Measurements from ENCODE around the gene FARP2. TPM values are rescaled to one million over a fixed set of nuclear protein-coding genes. Genes with fewer than 3 reads are reported as not detected.
"Not testable (repeated sequence)": the region's sequence is repeated elsewhere in the genome, so short reads cannot be mapped to it uniquely, and the experiment has no call there.

FARP2 gene
- total and polyA plus RNA-seq, 2 experiments from 2014 or later = 16.0 to 22.6 TPM

DNA sequence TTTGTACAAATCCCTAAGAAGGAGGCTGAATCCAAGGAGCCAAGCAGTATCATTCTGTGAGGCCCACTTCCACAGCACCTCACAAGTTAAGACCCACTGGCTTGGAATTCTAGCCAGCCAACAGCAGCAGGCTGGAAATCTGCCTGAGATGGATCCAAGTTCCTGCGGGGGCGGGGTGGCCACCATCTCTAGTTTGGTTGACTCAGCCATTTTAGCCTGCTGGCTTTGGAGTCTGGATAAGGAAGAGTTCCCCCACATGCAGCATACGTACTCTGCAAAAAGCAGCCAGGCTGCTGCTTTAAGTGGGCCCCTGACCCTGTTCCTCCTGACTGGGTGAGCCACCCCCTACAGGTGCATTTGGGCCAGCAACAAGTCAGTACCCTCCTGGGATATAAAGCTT lies 65.2 kb downstream of the FARP2 start (continued):
- TF ChIP-seq, protein P1, sequence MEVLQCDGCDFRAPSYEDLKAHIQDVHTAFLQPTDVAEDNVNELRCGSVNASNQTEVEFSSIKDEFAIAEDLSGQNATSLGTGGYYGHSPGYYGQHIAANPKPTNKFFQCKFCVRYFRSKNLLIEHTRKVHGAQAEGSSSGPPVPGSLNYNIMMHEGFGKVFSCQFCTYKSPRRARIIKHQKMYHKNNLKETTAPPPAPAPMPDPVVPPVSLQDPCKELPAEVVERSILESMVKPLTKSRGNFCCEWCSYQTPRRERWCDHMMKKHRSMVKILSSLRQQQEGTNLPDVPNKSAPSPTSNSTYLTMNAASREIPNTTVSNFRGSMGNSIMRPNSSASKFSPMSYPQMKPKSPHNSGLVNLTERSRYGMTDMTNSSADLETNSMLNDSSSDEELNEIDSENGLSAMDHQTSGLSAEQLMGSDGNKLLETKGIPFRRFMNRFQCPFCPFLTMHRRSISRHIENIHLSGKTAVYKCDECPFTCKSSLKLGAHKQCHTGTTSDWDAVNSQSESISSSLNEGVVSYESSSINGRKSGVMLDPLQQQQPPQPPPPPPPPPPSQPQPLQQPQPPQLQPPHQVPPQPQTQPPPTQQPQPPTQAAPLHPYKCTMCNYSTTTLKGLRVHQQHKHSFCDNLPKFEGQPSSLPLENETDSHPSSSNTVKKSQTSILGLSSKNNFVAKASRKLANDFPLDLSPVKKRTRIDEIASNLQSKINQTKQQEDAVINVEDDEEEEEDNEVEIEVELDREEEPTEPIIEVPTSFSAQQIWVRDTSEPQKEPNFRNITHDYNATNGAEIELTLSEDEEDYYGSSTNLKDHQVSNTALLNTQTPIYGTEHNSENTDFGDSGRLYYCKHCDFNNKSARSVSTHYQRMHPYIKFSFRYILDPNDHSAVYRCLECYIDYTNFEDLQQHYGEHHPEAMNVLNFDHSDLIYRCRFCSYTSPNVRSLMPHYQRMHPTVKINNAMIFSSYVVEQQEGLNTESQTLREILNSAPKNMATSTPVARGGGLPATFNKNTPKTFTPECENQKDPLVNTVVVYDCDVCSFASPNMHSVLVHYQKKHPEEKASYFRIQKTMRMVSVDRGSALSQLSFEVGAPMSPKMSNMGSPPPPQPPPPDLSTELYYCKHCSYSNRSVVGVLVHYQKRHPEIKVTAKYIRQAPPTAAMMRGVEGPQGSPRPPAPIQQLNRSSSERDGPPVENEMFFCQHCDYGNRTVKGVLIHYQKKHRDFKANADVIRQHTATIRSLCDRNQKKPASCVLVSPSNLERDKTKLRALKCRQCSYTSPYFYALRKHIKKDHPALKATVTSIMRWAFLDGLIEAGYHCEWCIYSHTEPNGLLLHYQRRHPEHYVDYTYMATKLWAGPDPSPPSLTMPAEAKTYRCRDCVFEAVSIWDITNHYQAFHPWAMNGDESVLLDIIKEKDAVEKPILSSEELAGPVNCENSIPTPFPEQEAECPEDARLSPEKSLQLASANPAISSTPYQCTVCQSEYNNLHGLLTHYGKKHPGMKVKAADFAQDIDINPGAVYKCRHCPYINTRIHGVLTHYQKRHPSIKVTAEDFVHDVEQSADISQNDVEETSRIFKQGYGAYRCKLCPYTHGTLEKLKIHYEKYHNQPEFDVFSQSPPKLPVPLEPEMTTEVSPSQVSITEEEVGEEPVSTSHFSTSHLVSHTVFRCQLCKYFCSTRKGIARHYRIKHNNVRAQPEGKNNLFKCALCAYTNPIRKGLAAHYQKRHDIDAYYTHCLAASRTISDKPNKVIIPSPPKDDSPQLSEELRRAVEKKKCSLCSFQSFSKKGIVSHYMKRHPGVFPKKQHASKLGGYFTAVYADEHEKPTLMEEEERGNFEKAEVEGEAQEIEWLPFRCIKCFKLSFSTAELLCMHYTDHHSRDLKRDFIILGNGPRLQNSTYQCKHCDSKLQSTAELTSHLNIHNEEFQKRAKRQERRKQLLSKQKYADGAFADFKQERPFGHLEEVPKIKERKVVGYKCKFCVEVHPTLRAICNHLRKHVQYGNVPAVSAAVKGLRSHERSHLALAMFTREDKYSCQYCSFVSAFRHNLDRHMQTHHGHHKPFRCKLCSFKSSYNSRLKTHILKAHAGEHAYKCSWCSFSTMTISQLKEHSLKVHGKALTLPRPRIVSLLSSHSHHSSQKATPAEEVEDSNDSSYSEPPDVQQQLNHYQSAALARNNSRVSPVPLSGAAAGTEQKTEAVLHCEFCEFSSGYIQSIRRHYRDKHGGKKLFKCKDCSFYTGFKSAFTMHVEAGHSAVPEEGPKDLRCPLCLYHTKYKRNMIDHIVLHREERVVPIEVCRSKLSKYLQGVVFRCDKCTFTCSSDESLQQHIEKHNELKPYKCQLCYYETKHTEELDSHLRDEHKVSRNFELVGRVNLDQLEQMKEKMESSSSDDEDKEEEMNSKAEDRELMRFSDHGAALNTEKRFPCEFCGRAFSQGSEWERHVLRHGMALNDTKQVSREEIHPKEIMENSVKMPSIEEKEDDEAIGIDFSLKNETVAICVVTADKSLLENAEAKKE (CRISPR knock-in tag; IDR thresholded peaks at IDR 0.05) = no peak
- no peak for TF ChIP-seq CREB1 (CRISPR knock-in tag; IDR thresholded peaks at IDR 0.05; ENCODE audit: low read depth)

- peaks cover 37% of the 10 kb centered on the region for H3K36me3 Mint-ChIP-seq (ENCODE audit: low read depth)
- not testable (repeated sequence) for H3K4me1 Mint-ChIP-seq; H3K27me3 Mint-ChIP-seq (ENCODE audit: insufficient read depth, low read depth, poor library complexity); H3F3A ChIP-seq (replicated peaks; ENCODE audit: low read depth); DNase-seq (ENCODE audit: low spot score); H3K4me3 Mint-ChIP-seq; H3K4me2 ChIP-seq; H3K27ac ChIP-seq (ENCODE audit: low read depth); H2AFZ ChIP-seq; H3K36me3 ChIP-seq (ENCODE audit: insufficient read depth); H4K20me1 ChIP-seq (replicated peaks; ENCODE audit: insufficient read depth); H3K27me3 ChIP-seq (ENCODE audit: insufficient read depth); ATAC-seq; H3K27ac Mint-ChIP-seq; H3K9me3 Mint-ChIP-seq; H3K9me2 ChIP-seq (ENCODE audit: insufficient read depth); H3K4me1 ChIP-seq (ENCODE audit: insufficient read depth); H3K79me2 ChIP-seq (replicated peaks; ENCODE audit: insufficient read depth); H3K4me3 ChIP-seq
These were observed 65.9 kb downstream of the FARP2 start for GRCh38 chr2:241421942-241422341.

DNA sequence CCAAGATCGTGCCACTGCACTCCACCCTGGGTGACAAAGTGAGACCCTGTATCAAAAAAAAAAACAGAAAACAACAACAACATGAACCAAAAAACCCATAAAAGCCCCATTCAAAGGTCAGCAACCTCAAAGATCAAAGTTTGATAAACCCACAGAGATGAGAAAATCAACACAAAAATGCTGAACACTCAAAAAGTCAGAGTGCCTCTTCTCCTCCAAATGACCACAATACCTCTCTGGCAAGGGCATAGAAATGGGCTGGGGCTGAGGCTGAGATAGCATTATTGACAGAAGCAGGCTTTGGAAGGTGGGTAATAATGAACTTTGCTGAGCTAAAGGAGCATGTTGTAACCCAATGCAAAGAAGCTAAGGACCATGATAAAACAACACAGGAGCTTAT lies 66.3 kb downstream of the FARP2 start:
- Mint-ChIP-seq H3K4me1 (no peaks in the 10 kb centered on the region), H3K27me3 (ENCODE audit: insufficient read depth, low read depth, poor library complexity) (no peaks in the 10 kb centered on the region), H3K36me3 (ENCODE audit: low read depth) (peaks cover 37% of the 10 kb centered on the region), H3K4me3 (no peak overlapping the region), H3K9me3 (no peaks in the 10 kb centered on the region; the same call in 2 of the 3 replicates), H3K27ac (no peak overlapping the region)
- Histone ChIP-seq H3K4me3 (no peak overlapping the region), H4K20me1 (replicated peaks; ENCODE audit: insufficient read depth) (0 out of 2 replicates have a peak, but pooled peaks cover 3% of the 10 kb centered on the region), H3F3A (replicated peaks; ENCODE audit: low read depth) (no peaks in the 10 kb centered on the region), H2AFZ (no peak overlapping the region), H3K79me2 (replicated peaks; ENCODE audit: insufficient read depth) (no peaks in the 10 kb centered on the region), H3K27ac (ENCODE audit: low read depth) (no peak overlapping the region), H3K36me3 (ENCODE audit: insufficient read depth) (no peaks in the 10 kb centered on the region; the same call in 1 of the 2 replicates), H3K9me2 (ENCODE audit: insufficient read depth) (no peaks in the 10 kb centered on the region), H3K4me2 (no peak overlapping the region), H3K27me3 (ENCODE audit: insufficient read depth) (no peaks in the 10 kb centered on the region), H3K4me1 (ENCODE audit: insufficient read depth) (no peaks in the 10 kb centered on the region)
- ATAC-seq (no peak), DNase-seq (ENCODE audit: low spot score) (no peak)
- TF ChIP-seq, protein P2, sequence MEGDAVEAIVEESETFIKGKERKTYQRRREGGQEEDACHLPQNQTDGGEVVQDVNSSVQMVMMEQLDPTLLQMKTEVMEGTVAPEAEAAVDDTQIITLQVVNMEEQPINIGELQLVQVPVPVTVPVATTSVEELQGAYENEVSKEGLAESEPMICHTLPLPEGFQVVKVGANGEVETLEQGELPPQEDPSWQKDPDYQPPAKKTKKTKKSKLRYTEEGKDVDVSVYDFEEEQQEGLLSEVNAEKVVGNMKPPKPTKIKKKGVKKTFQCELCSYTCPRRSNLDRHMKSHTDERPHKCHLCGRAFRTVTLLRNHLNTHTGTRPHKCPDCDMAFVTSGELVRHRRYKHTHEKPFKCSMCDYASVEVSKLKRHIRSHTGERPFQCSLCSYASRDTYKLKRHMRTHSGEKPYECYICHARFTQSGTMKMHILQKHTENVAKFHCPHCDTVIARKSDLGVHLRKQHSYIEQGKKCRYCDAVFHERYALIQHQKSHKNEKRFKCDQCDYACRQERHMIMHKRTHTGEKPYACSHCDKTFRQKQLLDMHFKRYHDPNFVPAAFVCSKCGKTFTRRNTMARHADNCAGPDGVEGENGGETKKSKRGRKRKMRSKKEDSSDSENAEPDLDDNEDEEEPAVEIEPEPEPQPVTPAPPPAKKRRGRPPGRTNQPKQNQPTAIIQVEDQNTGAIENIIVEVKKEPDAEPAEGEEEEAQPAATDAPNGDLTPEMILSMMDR (conservative IDR thresholded peaks at IDR 0.05; ENCODE audit: low read depth in 2 of 2) = no peak
- TF ChIP-seq ZNF114 (CRISPR knock-in tag; IDR thresholded peaks at IDR 0.05) (no peak), EZH2 (IDR thresholded peaks at IDR 0.05; ENCODE audit: low read depth, unreplicated experiment) (no peak), JUNB (IDR thresholded peaks at IDR 0.05; ENCODE audit: unreplicated experiment) (no peak), ETS1 (IDR thresholded peaks at IDR 0.05) (no peak), ZNF331 (CRISPR knock-in tag; IDR thresholded peaks at IDR 0.05; ENCODE audit: low read depth) (no peak)

All from GM23338 (cell line).